Stomach (tissue), 9 donors: ENCODE measurements around the gene TRAPPC3L. TPM values are rescaled to one million over a fixed set of nuclear protein-coding genes. Genes with fewer than 3 reads are reported as not detected.
A peak's percentile ranks its signal among the peaks of the same experiment; 100 is the strongest.
"Not testable (repeated sequence)": the region's sequence is repeated elsewhere in the genome, so short reads cannot be mapped to it uniquely, and the experiment has no call there.

Experiments
- DNase-seq, 2 donors: peaks; one replicate each; pipeline versions ENCODE4 v3.0.0 to v3.0.0-alpha.2; 2013 to 2019
- H3K27ac ChIP-seq, 5 donors: fragments of 200-600 bp in 4 of 5; sonication (generic) in 4 of 5; one replicate each; pipeline ENCODE4 v1.5.1; 2013 to 2019; ENCODE audit warnings: mild to moderate bottlenecking in 1 of 5, moderate library complexity in 1 of 5
- H3K27me3 ChIP-seq, 3 donors: fragments of 200-600 bp; sonication (generic); one replicate each; pipeline ENCODE4 v1.5.1; 2017 to 2019; ENCODE audit warnings: mixed run types in 1 of 3
- H3K36me3 ChIP-seq, 4 donors: fragments of 200-600 bp; sonication (generic); 1 replicate in 3 of 4; 2 replicates in 1 of 4; pipeline ENCODE4 v1.5.1; 2016 to 2019
- H3K4me1 ChIP-seq, 4 donors: fragments of 200-600 bp; sonication (generic); one replicate each; pipeline ENCODE4 v1.5.1; 2016 to 2019
- H3K4me3 ChIP-seq, 4 donors: fragments of 200-600 bp; sonication (generic) in 3 of 4; one replicate each; pipeline ENCODE4 v1.5.1; 2016 to 2019; ENCODE audit warnings: mild to moderate bottlenecking in 1 of 4
- H3K9me3 ChIP-seq, 4 donors: fragments of 200-600 bp; sonication (generic); one replicate each; pipeline ENCODE4 v1.5.1; 2016 to 2019
- CTCF ChIP-seq, 7 experiments: fragments of 450-650 bp in 4 of 7; fragments of 200-600 bp in 3 of 7; sonication (generic) in 3 of 7; IDR thresholded peaks; one replicate each; pipeline ENCODE4 v1.5.1; 2016 to 2019; ENCODE audit warnings: antibody characterized with exemption in 7 of 7, control low read depth in 2 of 7, mild to moderate bottlenecking in 1 of 7
- EP300 ChIP-seq: sonication (generic); formaldehyde crosslinking; IDR thresholded peaks from one replicate; pipeline ENCODE4 v1.6.1; 2017; ENCODE audit warnings: antibody characterized with exemption
- POLR2A ChIP-seq, 4 donors: fragments of 450-650 bp; IDR thresholded peaks; one replicate each; pipeline ENCODE4 v1.6.1; 2016; ENCODE audit warnings: antibody characterized with exemption in 4 of 4, control low read depth in 2 of 4, mild to moderate bottlenecking in 1 of 4, moderate library complexity in 1 of 4
- POLR2AphosphoS5 ChIP-seq, 3 donors: sonication (generic); formaldehyde crosslinking; IDR thresholded peaks; one replicate each; pipeline ENCODE4 v1.6.1; 2016; ENCODE audit warnings: antibody characterized with exemption in 3 of 3
- WGBS, 5 donors: extraction: QIAGEN DNeasy Blood & Tissue Kit in 3 of 5; methylation state at CpG; one replicate each; pipeline versions ENCODE4 v1.1.5 to v1.1.7; 2013 to 2018; 5-methylcytosine and 5-hydroxymethylcytosine counted together
- intact Hi-C: fragments of 100-400 bp; cut with DNase I; formaldehyde crosslinking; loops from one replicate; pipeline ENCODE4 v1.15.1; 2023; ENCODE audit warnings: low total_unique reads
- polyA plus RNA-seq, 3 donors: library from polyadenylated mRNA; stranded (reverse); fragments of 200-250 nt; gene quantifications; one replicate each; pipeline ENCODE4 v1.2.3, GENCODE V29; 2013
- total RNA-seq, 5 donors: library from RNA; depleted of rRNA; stranded (reverse); fragments of >200 nt; gene quantifications; one replicate each; pipeline versions ENCODE4 v1.1.0 to v1.2.3, GENCODE V29; 2014 to 2016
- donor health status: healthy with polysubstance abuse.
- donor health status: Bipolar disorder and iron deficiency.
- donor health status: healthy.

Gene TRAPPC3L
- total and polyA plus RNA-seq, 8 donors, result not detected

- DNase-seq, result peak in 1 of 2 donors; percentile 75
- Histone ChIP-seq H3K27me3 (no peaks in the 10 kb centered on the region), H3K36me3 (no peaks in the 10 kb centered on the region), H3K27ac (no peak overlapping the region), H3K4me1 (peaks cover 0 to 11% (median 5%) of the 10 kb centered on the region in 4 donors), H3K4me3 (no peak overlapping the region), H3K9me3 (no peaks in the 10 kb centered on the region)
- WGBS, 5 donors, result 33 to 50% (median 37%) methylated on average over 6 to 9 of the region's 9 CpGs
- intact Hi-C loops, result no loop called here
- TF ChIP-seq EP300, result no peak
- no peak for TF ChIP-seq POLR2A (IDR thresholded peaks at IDR 0.05)
- TF ChIP-seq CTCF (IDR thresholded peaks at IDR 0.05), result no peak
- no peak for TF ChIP-seq POLR2AphosphoS5 (IDR thresholded peaks at IDR 0.05)
Measured at GRCh38 chr6:116500969-116501433, 44.5 kb downstream of the TRAPPC3L start.

GRCh38 chr6:116497113-116497676 lies 48.3 kb downstream of the TRAPPC3L start:
- Histone ChIP-seq H3K36me3 (no peaks in the 10 kb centered on the region), H3K9me3 (no peaks in the 10 kb centered on the region), H3K4me1 (peaks cover 0 to 11% (median 5%) of the 10 kb centered on the region in 4 donors), H3K27ac (no peak overlapping the region), H3K27me3 (no peaks in the 10 kb centered on the region), H3K4me3 (no peak overlapping the region)
- DNase-seq, result peak in 1 of 2 donors; percentile 71
- intact Hi-C loops, result no loop called here
- WGBS, 5 donors, result 42 to 76% (median 73%) methylated on average over 3 of the region's 3 CpGs
- TF ChIP-seq POLR2A (IDR thresholded peaks at IDR 0.05) (no peak), EP300 (no peak), POLR2AphosphoS5 (IDR thresholded peaks at IDR 0.05) (no peak), CTCF (IDR thresholded peaks at IDR 0.05) (no peak)

- intact Hi-C loops, H3K4me1 ChIP-seq, H3K27me3 ChIP-seq, H3K36me3 ChIP-seq, H3K9me3 ChIP-seq, H3K4me3 ChIP-seq, H3K27ac ChIP-seq, DNase-seq: not testable (repeated sequence)
- WGBS, 5 donors, result 92 to 98% (median 97%) methylated on average over 1 of the region's 1 CpG
Measured at GRCh38 chr6:116495161-116495560, 50.3 kb downstream of the TRAPPC3L start.

- 66 to 79% (median 73%) methylated on average over 6 of the region's 6 CpGs for WGBS, 5 donors
- no peak overlapping the region for H3K27ac ChIP-seq
- DNase-seq, result no peak
Measured at GRCh38 chr6:116492331-116493067, 53.0 kb downstream of the TRAPPC3L start.

More at GRCh38 chr6:116492331-116493067, 53.0 kb downstream of the TRAPPC3L start:
- TF ChIP-seq EP300 (no peak), POLR2A (IDR thresholded peaks at IDR 0.05) (no peak), CTCF (IDR thresholded peaks at IDR 0.05) (no peak), POLR2AphosphoS5 (IDR thresholded peaks at IDR 0.05) (no peak)
- Histone ChIP-seq H3K4me1 (no peaks in the 10 kb centered on the region), H3K4me3 (no peak overlapping the region), H3K36me3 (no peaks in the 10 kb centered on the region), H3K9me3 (no peaks in the 10 kb centered on the region), H3K27me3 (no peaks in the 10 kb centered on the region)
- intact Hi-C loops, result no loop called here
